Activated CD8-positive, alpha-beta memory T cell treated with anti-CD3 and anti-CD28 coated beads, Interleukin-2, amount 10 ng/mL, durations not matched to agents 7 days and 5 days (primary cell): ENCODE measurements around the gene SLMAP. TPM values are rescaled to one million over a fixed set of nuclear protein-coding genes. Genes with fewer than 3 reads are reported as not detected.

ENCODE experiments used
- ATAC-seq: fragments of 150-1000 bp; cut with Tn5 transposase; one replicate; pipeline ENCODE4 v1.10.0; 2021; ENCODE audit warnings: moderate library complexity
- CTCF ChIA-PET: fragments of 350-600 bp; sonication (Branson Sonifier 250); formaldehyde crosslinking; loops from one replicate; lab custom pipeline; 2021; ENCODE audit warnings: antibody characterized with exemption; lab: Charles Lee
- DNase-seq: peaks from one replicate; pipeline ENCODE4 v3.0.0-alpha.2; 2020
- H3K27ac Mint-ChIP-seq: one replicate; pipeline ENCODE4 v1.8.0; 2021; ENCODE audit warnings: mild to moderate bottlenecking, mixed read lengths
- H3K27me3 Mint-ChIP-seq: one replicate; pipeline ENCODE4 v1.8.0; 2021; ENCODE audit warnings: mixed read lengths
- H3K36me3 Mint-ChIP-seq: one replicate; pipeline ENCODE4 v1.8.0; 2021; ENCODE audit warnings: mild to moderate bottlenecking, mixed read lengths
- H3K4me1 Mint-ChIP-seq: one replicate; pipeline ENCODE4 v1.8.0; 2021; ENCODE audit warnings: mixed read lengths
- H3K4me3 Mint-ChIP-seq: one replicate; pipeline ENCODE4 v1.8.0; 2021; ENCODE audit warnings: mild to moderate bottlenecking, moderate library complexity, mixed read lengths
- H3K9me3 Mint-ChIP-seq: one replicate; pipeline ENCODE4 v1.8.0; 2022; ENCODE audit warnings: low read depth, mixed read lengths
- total RNA-seq, 2 experiments: library from RNA; stranded (reverse); gene quantifications; one replicate each; pipeline ENCODE4 v1.2.3, GENCODE V29; 2021

SLMAP gene
- total RNA-seq, 2 experiments from 2014 or later = 57.6 to 69.6 TPM

GRCh38 chr3:57935539-57935938 lies 179.4 kb downstream of the SLMAP start:
- Mint-ChIP-seq H3K27me3 (no peaks in the 10 kb centered on the region), H3K9me3 (no peaks in the 10 kb centered on the region), H3K27ac (no peak overlapping the region), H3K36me3 (peaks cover 12% of the 10 kb centered on the region), H3K4me1 (no peaks in the 10 kb centered on the region), H3K4me3 (no peak overlapping the region)
- CTCF ChIA-PET = interaction anchor here (0.9 kb wide), 1 partner anchor 66 kb away, joined by 3 read pairs; no protein-coding TSS in a partner anchor
- no peak for ATAC-seq
- DNase-seq = no peak

GRCh38 chr3:57937092-57937491 lies 181.0 kb downstream of the SLMAP start:
- no peaks in the 10 kb centered on the region for H3K9me3 Mint-ChIP-seq
- ATAC-seq (no peak), DNase-seq (no peak)
- no peaks in the 10 kb centered on the region for H3K27me3 Mint-ChIP-seq
- no peak overlapping the region for H3K27ac Mint-ChIP-seq
- H3K36me3 Mint-ChIP-seq = peaks cover 9% of the 10 kb centered on the region
- no peak overlapping the region for H3K4me3 Mint-ChIP-seq
- no peaks in the 10 kb centered on the region for H3K4me1 Mint-ChIP-seq
- CTCF ChIA-PET = no interaction called here

GRCh38 chr3:57939775-57940174 lies 183.7 kb downstream of the SLMAP start:
- no peaks in the 10 kb centered on the region for H3K9me3 Mint-ChIP-seq
- H3K36me3 Mint-ChIP-seq = peaks cover 1% of the 10 kb centered on the region
- no peak overlapping the region for H3K4me3 Mint-ChIP-seq
- no peaks in the 10 kb centered on the region for H3K27me3 Mint-ChIP-seq
- CTCF ChIA-PET = interaction anchor here (0.6 kb wide), 1 partner anchor 245 kb away, joined by 3 read pairs; no protein-coding TSS in a partner anchor
- no peak for DNase-seq
- no peak for ATAC-seq
- H3K27ac Mint-ChIP-seq = no peak overlapping the region
- H3K4me1 Mint-ChIP-seq = no peaks in the 10 kb centered on the region

GRCh38 chr3:57942388-57942787 lies 186.3 kb downstream of the SLMAP start:
- peaks cover 1% of the 10 kb centered on the region for H3K36me3 Mint-ChIP-seq
- ATAC-seq (no peak), DNase-seq (no peak)
- H3K27ac Mint-ChIP-seq = no peak overlapping the region
- no peaks in the 10 kb centered on the region for H3K27me3 Mint-ChIP-seq
- no peaks in the 10 kb centered on the region for H3K9me3 Mint-ChIP-seq
- H3K4me1 Mint-ChIP-seq = no peaks in the 10 kb centered on the region
- CTCF ChIA-PET = no interaction called here
- H3K4me3 Mint-ChIP-seq = no peak overlapping the region

- H3K9me3 Mint-ChIP-seq = no peaks in the 10 kb centered on the region
- no peak for ATAC-seq
- no peak for DNase-seq
- H3K4me3 Mint-ChIP-seq = no peak overlapping the region
- H3K36me3 Mint-ChIP-seq = peaks cover 1% of the 10 kb centered on the region
- CTCF ChIA-PET = no interaction called here
- H3K4me1 Mint-ChIP-seq = no peaks in the 10 kb centered on the region
- H3K27ac Mint-ChIP-seq = no peak overlapping the region
- no peaks in the 10 kb centered on the region for H3K27me3 Mint-ChIP-seq
Observed at GRCh38 chr3:57942872-57943283, 186.8 kb downstream of the SLMAP start.

- no peak for ATAC-seq
Observed at GRCh38 chr3:57943525-57944495, 187.7 kb downstream of the SLMAP start.

GRCh38 chr3:57946970-57947381 lies 190.9 kb downstream of the SLMAP start:
- no peak for DNase-seq
- Mint-ChIP-seq H3K27ac (no peak overlapping the region), H3K4me3 (no peak overlapping the region), H3K27me3 (no peaks in the 10 kb centered on the region), H3K4me1 (peaks cover 7% of the 10 kb centered on the region), H3K36me3 (no peaks in the 10 kb centered on the region), H3K9me3 (no peaks in the 10 kb centered on the region)
- ATAC-seq = no peak
- CTCF ChIA-PET = interaction anchor here (0.5 kb wide), 1 partner anchor 298 kb away, joined by 5 read pairs; no protein-coding TSS in a partner anchor

More at GRCh38 chr3:57943525-57944495, 187.7 kb downstream of the SLMAP start:
- no peak for DNase-seq
- peaks cover 1% of the 10 kb centered on the region for H3K36me3 Mint-ChIP-seq
- no peaks in the 10 kb centered on the region for H3K4me1 Mint-ChIP-seq
- no peak overlapping the region for H3K4me3 Mint-ChIP-seq
- no peaks in the 10 kb centered on the region for H3K27me3 Mint-ChIP-seq
- H3K27ac Mint-ChIP-seq = no peak overlapping the region
- CTCF ChIA-PET = no interaction called here
- H3K9me3 Mint-ChIP-seq = no peaks in the 10 kb centered on the region

GRCh38 chr3:57948080-57948671 lies 192.1 kb downstream of the SLMAP start:
- Mint-ChIP-seq H3K36me3 (no peaks in the 10 kb centered on the region), H3K4me3 (no peak overlapping the region), H3K4me1 (peaks cover 7% of the 10 kb centered on the region), H3K27me3 (no peaks in the 10 kb centered on the region), H3K9me3 (no peaks in the 10 kb centered on the region), H3K27ac (no peak overlapping the region)
- ATAC-seq = no peak
- CTCF ChIA-PET = no interaction called here
- DNase-seq = no peak

- CTCF ChIA-PET = no interaction called here
- H3K27ac Mint-ChIP-seq = no peak overlapping the region
- H3K9me3 Mint-ChIP-seq = no peaks in the 10 kb centered on the region
Observed at GRCh38 chr3:57948781-57949242, 192.7 kb downstream of the SLMAP start.

GRCh38 chr3:57949344-57949743 lies 193.2 kb downstream of the SLMAP start:
- ATAC-seq = no peak
- H3K4me1 Mint-ChIP-seq = peaks cover 7% of the 10 kb centered on the region
- H3K36me3 Mint-ChIP-seq = no peaks in the 10 kb centered on the region
- no peaks in the 10 kb centered on the region for H3K27me3 Mint-ChIP-seq
- DNase-seq = no peak
- no peak overlapping the region for H3K4me3 Mint-ChIP-seq
- CTCF ChIA-PET = no interaction called here
- no peaks in the 10 kb centered on the region for H3K9me3 Mint-ChIP-seq
- no peak overlapping the region for H3K27ac Mint-ChIP-seq

More at GRCh38 chr3:57948781-57949242, 192.7 kb downstream of the SLMAP start:
- ATAC-seq = no peak
- DNase-seq = no peak
- no peaks in the 10 kb centered on the region for H3K27me3 Mint-ChIP-seq
- H3K4me1 Mint-ChIP-seq = peaks cover 7% of the 10 kb centered on the region
- no peaks in the 10 kb centered on the region for H3K36me3 Mint-ChIP-seq
- no peak overlapping the region for H3K4me3 Mint-ChIP-seq

GRCh38 chr3:57949785-57950615 lies 193.9 kb downstream of the SLMAP start:
- Mint-ChIP-seq H3K9me3 (no peaks in the 10 kb centered on the region), H3K36me3 (no peaks in the 10 kb centered on the region), H3K27ac (no peak overlapping the region), H3K4me1 (peaks cover 7% of the 10 kb centered on the region), H3K4me3 (no peak overlapping the region), H3K27me3 (no peaks in the 10 kb centered on the region)
- CTCF ChIA-PET = interaction anchor here (0.6 kb wide), 1 partner anchor 150 kb away, joined by 3 read pairs; no protein-coding TSS in a partner anchor
- no peak for DNase-seq
- ATAC-seq = no peak

GRCh38 chr3:57951066-57951882 lies 195.2 kb downstream of the SLMAP start:
- Mint-ChIP-seq H3K36me3 (no peaks in the 10 kb centered on the region), H3K9me3 (no peaks in the 10 kb centered on the region), H3K27ac (no peak overlapping the region), H3K4me1 (peaks cover 9% of the 10 kb centered on the region), H3K27me3 (no peaks in the 10 kb centered on the region), H3K4me3 (no peak overlapping the region)
- DNase-seq = no peak
- no peak for ATAC-seq
- CTCF ChIA-PET = no interaction called here
